ENCODE measurements around the gene MYLIP. TPM values are rescaled to one million over a fixed set of nuclear protein-coding genes. Genes with fewer than 3 reads are reported as not detected.

The MYLIP gene
- total RNA-seq, 2 donors from 2014 or later = 39.6 to 58.1 TPM

Small RNAs within 50 kb of the gene (microRNA-seq; reads per million reads assigned to microRNA genes)
- not detected for gene MIR4639

Small RNAs within 50 kb of the gene (small RNA-seq; reads per million reads assigned to genes)
- gene MIR4639 = 0 reads per million in 2 donors

Other genes starting within 250 kb of the MYLIP start
- 100 to 1,000 TPM; 228 to 266 TPM for gene GMPR, start 109.5 kb downstream of the MYLIP start, total RNA-seq